K562 (cell line): Measurements from ENCODE around the gene CHTOP. TPM values are rescaled to one million over a fixed set of nuclear protein-coding genes. Genes with fewer than 3 reads are reported as not detected.

Experiments used
- ATF1 ChIP-seq, 2 experiments: fragments of 450-650 bp in 1 of 2; IDR thresholded peaks; 2 replicates each; pipeline ENCODE4 v1.6.1; 2016; ENCODE audit warnings: missing compliant biosample characterization in 1 of 2, missing genetic modification characterization in 1 of 2
- ATF4 ChIP-seq: fragments of 450-650 bp; formaldehyde crosslinking; IDR thresholded peaks from 2 replicates; pipeline ENCODE4 v1.4.0; 2022; ENCODE audit warnings: mild to moderate bottlenecking, moderate library complexity
- CBFA2T3 ChIP-seq: fragments of 450-650 bp; IDR thresholded peaks from 2 replicates; pipeline ENCODE4 v1.6.1; 2017
- CBFB ChIP-seq: sonication (generic); formaldehyde crosslinking; IDR thresholded peaks from 2 replicates; pipeline ENCODE4 v1.4.0; 2020; ENCODE audit warnings: mild to moderate bottlenecking, missing genetic modification reagents
- CREB3L1 ChIP-seq: fragments of 450-650 bp; IDR thresholded peaks from 2 replicates; pipeline ENCODE4 v1.6.1; 2014; ENCODE audit warnings: low read depth, mild to moderate bottlenecking, moderate library complexity, borderline replicate concordance
- CREM ChIP-seq: IDR thresholded peaks from 2 replicates; pipeline ENCODE4 v1.6.1; 2014; ENCODE audit warnings: antibody characterized with exemption, low read depth
- ETV5 ChIP-seq: sonication (generic); formaldehyde crosslinking; IDR thresholded peaks from 2 replicates; pipeline ENCODE4 v1.4.0; 2020; ENCODE audit warnings: low read depth, mild to moderate bottlenecking, missing genetic modification reagents
- HDAC8 ChIP-seq: fragments of 450-650 bp; IDR thresholded peaks from 2 replicates; pipeline ENCODE4 v1.6.1; 2016; ENCODE audit warnings: mild to moderate bottlenecking, missing genetic modification characterization, moderate library complexity, missing compliant biosample characterization
- JUN ChIP-seq, 2 experiments: sonication (generic) in 1 of 2; formaldehyde crosslinking in 1 of 2; IDR thresholded peaks; 2 replicates each; pipeline versions ENCODE4 v1.6.1 to v1.8.0; 2012 to 2022; ENCODE audit warnings: borderline replicate concordance in 2 of 2, mild to moderate bottlenecking in 2 of 2, improper control_type of control experiment in 1 of 2, low read depth in 1 of 2, low read length in 1 of 2, missing genetic modification reagents in 1 of 2
- TCF7 ChIP-seq: sonication (generic); IDR thresholded peaks from 2 replicates; pipeline ENCODE4 v1.6.1; 2016; ENCODE audit warnings: antibody characterized with exemption, borderline replicate concordance
- TRIM28 ChIP-seq: fragments of 450-650 bp; IDR thresholded peaks from 2 replicates; pipeline ENCODE4 v1.6.1; 2017
- YBX1 ChIP-seq: fragments of 450-650 bp; IDR thresholded peaks from 2 replicates; pipeline ENCODE4 v1.7.1; 2016; ENCODE audit warnings: mild to moderate bottlenecking
- ZFP91 ChIP-seq: sonication (generic); formaldehyde crosslinking; IDR thresholded peaks from 2 replicates; pipeline ENCODE4 v1.8.0; 2022; ENCODE audit warnings: mild to moderate bottlenecking, missing genetic modification reagents
- ZNF146 ChIP-seq: IDR thresholded peaks from one replicate; pipeline ENCODE4 v1.6.1; 2018; ENCODE audit warnings: missing compliant biosample characterization; ENCODE audit not compliant: unreplicated experiment
- ZNF280A ChIP-seq: fragments of 450-650 bp; IDR thresholded peaks from 2 replicates; pipeline ENCODE4 v1.6.1; 2018; ENCODE audit warnings: mild to moderate bottlenecking, low read depth; ENCODE audit not compliant: partially characterized antibody
- ZNF324 ChIP-seq: fragments of 250-450 bp; sonication (Bioruptor Pico); IDR thresholded peaks from 2 replicates; pipeline ENCODE4 v1.4.0; 2020; ENCODE audit warnings: mild to moderate bottlenecking
- ZNF436 ChIP-seq: fragments of 250-450, 450-650 bp; sonication (Bioruptor Pico); formaldehyde crosslinking; IDR thresholded peaks from 2 replicates; pipeline ENCODE4 v1.7.0; 2020; ENCODE audit warnings: mild to moderate bottlenecking
- ZNF695 ChIP-seq: fragments of 450-650 bp; formaldehyde crosslinking; IDR thresholded peaks from 2 replicates; pipeline ENCODE4 v1.4.0; 2020; ENCODE audit warnings: mild to moderate bottlenecking, moderate library complexity
- polyA plus RNA-seq, 8 experiments: library from polyadenylated mRNA; depleted of rRNA in 4 of 8; stranded (reverse) in 5 of 8; unstranded in 3 of 8; fragments of >200 nt; fragmentation: Nextera tagmentation in 2 of 8; fragmentation: Illumina TruSeq in 1 of 8; extraction: Ambion mirVana in 2 of 8; extraction: Trizol in 1 of 8; gene quantifications; 2 replicates each; pipeline versions ENCODE4 v1.2.1 to v1.2.3, GENCODE V29; 2011 to 2014; ENCODE audit warnings: inconsistent platforms in 1 of 8, missing spikeins in 1 of 8
- total RNA-seq, 7 experiments: library from RNA; depleted of rRNA in 6 of 7; stranded (reverse); fragments of >200 nt in 6 of 7; fragmentation: Illumina TruSeq in 2 of 7; extraction: Trizol in 2 of 7; gene quantifications; 2 replicates each; pipeline versions ENCODE4 v1.2.1 to v1.2.3, GENCODE V29; 2011 to 2021; ENCODE audit warnings: low replicate concordance in 1 of 7
- TF ChIP-seq, protein P1 (sequence below): fragments of 250-450 bp; sonication (Bioruptor Pico); IDR thresholded peaks from 2 replicates; pipeline ENCODE4 v1.5.0; 2021

Gene CHTOP
- total and polyA plus RNA-seq, 9 of the 15 experiments (the other 6 are each of a cell fraction or from before 2014, with no cell fraction given): 10.2 to 91.8 (median 60.8) TPM

DNA sequence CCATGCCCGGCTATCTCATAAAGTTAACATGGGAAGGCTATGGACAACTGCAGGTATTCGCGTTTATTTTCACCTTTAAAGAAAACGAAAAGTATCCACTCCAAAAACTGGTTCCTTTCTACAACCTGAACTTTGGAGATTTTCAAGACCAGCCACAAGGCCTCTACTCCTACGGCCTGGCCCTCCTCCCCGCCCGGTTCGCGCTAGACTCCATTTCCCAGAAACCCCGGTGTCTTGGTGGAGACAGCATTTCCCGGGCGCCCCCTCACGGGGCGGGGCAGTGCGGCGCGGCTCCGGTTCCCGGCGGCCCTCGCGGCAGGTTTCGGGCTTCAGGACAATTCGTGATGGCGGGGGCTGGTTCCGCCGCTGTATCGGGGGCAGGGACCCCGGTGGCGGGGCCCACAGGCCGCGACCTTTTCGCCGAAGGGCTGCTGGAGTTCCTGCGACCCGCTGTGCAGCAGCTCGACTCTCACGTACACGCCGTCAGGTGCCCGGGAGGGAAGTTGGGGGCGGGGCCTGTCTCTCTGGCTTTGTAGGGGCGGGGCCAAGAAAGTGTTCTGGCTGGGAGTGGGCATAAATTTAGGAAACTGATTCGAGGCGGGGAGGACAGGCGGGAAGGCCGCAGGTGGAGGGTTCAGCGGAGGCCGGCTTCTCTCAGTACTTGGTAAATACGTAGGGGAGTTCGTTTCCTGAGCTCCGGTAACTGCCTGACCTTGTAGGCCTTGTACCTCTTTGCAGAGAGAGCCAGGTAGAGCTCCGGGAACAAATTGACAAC is 24.7 kb downstream of the CHTOP start, which contains the start of gene SNAPIN (continued):
- TF ChIP-seq CBFA2T3 (0 out of 2 replicates have a peak, but pooled peaks have one; percentile 15), CBFB (CRISPR knock-in tag) (no peak), TCF7 (no peak), CREM (peak; percentile 81), ZNF146 (CRISPR knock-in tag) (no peak), ZNF695 (CRISPR knock-in tag) (no peak), ATF4 (CRISPR knock-in tag) (no peak), ZNF436 (no peak), ATF1 (CRISPR knock-in tag; IDR thresholded peaks at IDR 0.05) (no peak), ATF1 (tag; IDR thresholded peaks at IDR 0.05) (peak; percentile 78), TRIM28 (no peak), CREB3L1 (peak; percentile 81; the same call in 1 of the 2 replicates), JUN (IDR thresholded peaks at IDR 0.05; ENCODE audit: borderline replicate concordance, low read depth, low read length) (no peak), JUN (CRISPR knock-in tag; IDR thresholded peaks at IDR 0.05; ENCODE audit: borderline replicate concordance) (no peak), ZFP91 (CRISPR knock-in tag) (no peak), YBX1 (no peak), ETV5 (CRISPR knock-in tag) (peak; percentile 53; the same call in 1 of the 2 replicates), ZNF280A (no peak), HDAC8 (no peak), ZNF324 (no peak)
- TF ChIP-seq, protein P1, sequence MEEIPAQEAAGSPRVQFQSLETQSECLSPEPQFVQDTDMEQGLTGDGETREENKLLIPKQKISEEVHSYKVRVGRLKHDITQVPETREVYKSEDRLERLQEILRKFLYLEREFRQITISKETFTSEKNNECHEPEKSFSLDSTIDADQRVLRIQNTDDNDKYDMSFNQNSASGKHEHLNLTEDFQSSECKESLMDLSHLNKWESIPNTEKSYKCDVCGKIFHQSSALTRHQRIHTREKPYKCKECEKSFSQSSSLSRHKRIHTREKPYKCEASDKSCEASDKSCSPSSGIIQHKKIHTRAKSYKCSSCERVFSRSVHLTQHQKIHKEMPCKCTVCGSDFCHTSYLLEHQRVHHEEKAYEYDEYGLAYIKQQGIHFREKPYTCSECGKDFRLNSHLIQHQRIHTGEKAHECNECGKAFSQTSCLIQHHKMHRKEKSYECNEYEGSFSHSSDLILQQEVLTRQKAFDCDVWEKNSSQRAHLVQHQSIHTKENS (CRISPR knock-in tag): no peak
